Kidney (tissue), 14 donors: ENCODE results near the gene FAM193A. TPM values are rescaled to one million over a fixed set of nuclear protein-coding genes. Genes with fewer than 3 reads are reported as not detected.

ENCODE experiments used
- DNase-seq, 5 donors: peaks; one replicate each; pipeline ENCODE4 v3.0.0-alpha.2; 2013 to 2020
- FAIRE-seq: peaks from 2 replicates; lab custom pipeline; 2012; peaks lifted over from hg19 to GRCh38; lab: Jason Lieb, UNC
- H3K27ac ChIP-seq, 2 donors: one replicate each; pipeline ENCODE4 v1.7.0; 2013; ENCODE audit warnings: low read depth in 2 of 2, low read length in 2 of 2, inconsistent platforms in 1 of 2
- H3K27me3 ChIP-seq: one replicate; pipeline ENCODE4 v1.7.1; 2013; ENCODE audit warnings: low read length, inconsistent platforms; ENCODE audit not compliant: control insufficient read depth, insufficient read depth
- H3K36me3 ChIP-seq, 3 donors: one replicate each; pipeline versions ENCODE4 v1.7.0 to v1.7.1; 2013; ENCODE audit warnings: low read length in 3 of 3, control low read depth in 1 of 3, inconsistent platforms in 1 of 3; ENCODE audit not compliant: insufficient read depth in 3 of 3, control insufficient read depth in 2 of 3
- H3K4me1 ChIP-seq, 3 donors: one replicate each; pipeline versions ENCODE4 v1.7.0 to v1.7.1; 2013; ENCODE audit warnings: low read length in 3 of 3, inconsistent platforms in 1 of 3, low read depth in 1 of 3; ENCODE audit not compliant: control insufficient read depth in 2 of 3, insufficient read depth in 2 of 3
- H3K4me3 ChIP-seq, 3 donors: one replicate each; pipeline versions ENCODE4 v1.7.0 to v1.8.1; 2013; ENCODE audit warnings: low read length in 3 of 3, control low read depth in 1 of 3, inconsistent platforms in 1 of 3
- H3K9ac ChIP-seq, 3 donors: one replicate each; pipeline versions ENCODE4 v1.7.0 to v1.7.1; 2013; ENCODE audit warnings: low read length in 3 of 3, control low read depth in 1 of 3, inconsistent platforms in 1 of 3
- H3K9me3 ChIP-seq, 3 donors: one replicate each; pipeline versions ENCODE4 v1.7.0 to v1.7.1; 2013; ENCODE audit warnings: low read length in 3 of 3, control low read depth in 1 of 3, inconsistent platforms in 1 of 3; ENCODE audit not compliant: control insufficient read depth in 2 of 3, insufficient read depth in 1 of 3
- intact Hi-C: fragments of 100-400 bp; cut with DNase I; formaldehyde crosslinking; loops from one replicate; pipeline ENCODE4 v1.11.1; 2022
- polyA plus RNA-seq: library from polyadenylated mRNA; stranded (reverse); fragments of 350-450 nt; fragmentation: Illumina TruSeq; extraction: RNeasy Lipid Tissue Mini Kit (QIAGEN cat#74804); gene quantifications from one replicate; pipeline ENCODE4 v1.2.3, GENCODE V29; 2014; ENCODE audit warnings: low read depth, low replicate concordance; ENCODE audit not compliant: insufficient read depth
- total RNA-seq: library from RNA; stranded (reverse); fragmentation: NEBNext Ultra II Directional; extraction: Animal tissue kit (Norgen Biotek cat#: 25700); gene quantifications from one replicate; pipeline ENCODE4 v1.2.1, GENCODE V29; 2021
- TF ChIP-seq, protein P1 (sequence below): IDR thresholded peaks from 3 replicates; pipeline ENCODE4 v1.5.1; 2012; ENCODE audit warnings: mild to moderate bottlenecking, moderate library complexity, borderline replicate concordance; ENCODE audit not compliant: insufficient read depth; ENCODE audit errors: extremely low read depth
- donor health status: control.
- donor health status: control.
- donor health status: control.
- donor health status: control.
- donor health status: control.
- donor health status: DM: yes; HTN: yes; CAD: no.
- donor health status: Normal renal cell carcinoma (clear cell type).

Gene FAM193A
- total and polyA plus RNA-seq, 2 donors from 2014 or later: 6.3 to 29.3 TPM

DNA sequence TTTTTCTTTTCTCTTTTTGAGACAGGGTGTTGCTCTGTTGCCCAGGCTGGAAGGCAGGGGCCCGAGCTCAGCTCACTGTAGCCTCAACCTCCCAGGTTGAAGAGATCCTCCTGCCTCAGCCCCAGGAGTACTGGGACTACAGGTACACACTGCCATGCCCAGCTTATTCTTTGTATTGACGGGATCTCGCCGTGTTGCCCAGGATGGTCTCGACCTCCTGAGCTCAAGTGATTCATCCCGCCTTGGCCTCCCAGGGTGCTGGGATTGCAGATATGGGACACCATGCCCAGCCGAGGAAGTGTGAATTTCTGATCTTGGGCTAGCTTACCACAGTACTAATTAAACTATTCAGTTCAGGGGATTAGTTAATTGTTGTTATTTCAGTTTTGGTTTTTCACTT lies 28.6 kb upstream of the FAM193A start:
- Histone ChIP-seq H3K9ac (no peak overlapping the region), H3K36me3 (peaks cover 2 to 30% (median 11%) of the 10 kb centered on the region in 3 donors), H3K4me1 (peaks cover 0 to 3% (median 0%) of the 10 kb centered on the region in 3 donors), H3K27ac (no peak overlapping the region), H3K9me3 (no peaks in the 10 kb centered on the region), H3K27me3 (no peaks in the 10 kb centered on the region), H3K4me3 (no peak overlapping the region)
- intact Hi-C loops: no loop called here
- TF ChIP-seq, protein P1, sequence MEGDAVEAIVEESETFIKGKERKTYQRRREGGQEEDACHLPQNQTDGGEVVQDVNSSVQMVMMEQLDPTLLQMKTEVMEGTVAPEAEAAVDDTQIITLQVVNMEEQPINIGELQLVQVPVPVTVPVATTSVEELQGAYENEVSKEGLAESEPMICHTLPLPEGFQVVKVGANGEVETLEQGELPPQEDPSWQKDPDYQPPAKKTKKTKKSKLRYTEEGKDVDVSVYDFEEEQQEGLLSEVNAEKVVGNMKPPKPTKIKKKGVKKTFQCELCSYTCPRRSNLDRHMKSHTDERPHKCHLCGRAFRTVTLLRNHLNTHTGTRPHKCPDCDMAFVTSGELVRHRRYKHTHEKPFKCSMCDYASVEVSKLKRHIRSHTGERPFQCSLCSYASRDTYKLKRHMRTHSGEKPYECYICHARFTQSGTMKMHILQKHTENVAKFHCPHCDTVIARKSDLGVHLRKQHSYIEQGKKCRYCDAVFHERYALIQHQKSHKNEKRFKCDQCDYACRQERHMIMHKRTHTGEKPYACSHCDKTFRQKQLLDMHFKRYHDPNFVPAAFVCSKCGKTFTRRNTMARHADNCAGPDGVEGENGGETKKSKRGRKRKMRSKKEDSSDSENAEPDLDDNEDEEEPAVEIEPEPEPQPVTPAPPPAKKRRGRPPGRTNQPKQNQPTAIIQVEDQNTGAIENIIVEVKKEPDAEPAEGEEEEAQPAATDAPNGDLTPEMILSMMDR: no peak
- no peak for FAIRE-seq
- no peak for DNase-seq

DNA sequence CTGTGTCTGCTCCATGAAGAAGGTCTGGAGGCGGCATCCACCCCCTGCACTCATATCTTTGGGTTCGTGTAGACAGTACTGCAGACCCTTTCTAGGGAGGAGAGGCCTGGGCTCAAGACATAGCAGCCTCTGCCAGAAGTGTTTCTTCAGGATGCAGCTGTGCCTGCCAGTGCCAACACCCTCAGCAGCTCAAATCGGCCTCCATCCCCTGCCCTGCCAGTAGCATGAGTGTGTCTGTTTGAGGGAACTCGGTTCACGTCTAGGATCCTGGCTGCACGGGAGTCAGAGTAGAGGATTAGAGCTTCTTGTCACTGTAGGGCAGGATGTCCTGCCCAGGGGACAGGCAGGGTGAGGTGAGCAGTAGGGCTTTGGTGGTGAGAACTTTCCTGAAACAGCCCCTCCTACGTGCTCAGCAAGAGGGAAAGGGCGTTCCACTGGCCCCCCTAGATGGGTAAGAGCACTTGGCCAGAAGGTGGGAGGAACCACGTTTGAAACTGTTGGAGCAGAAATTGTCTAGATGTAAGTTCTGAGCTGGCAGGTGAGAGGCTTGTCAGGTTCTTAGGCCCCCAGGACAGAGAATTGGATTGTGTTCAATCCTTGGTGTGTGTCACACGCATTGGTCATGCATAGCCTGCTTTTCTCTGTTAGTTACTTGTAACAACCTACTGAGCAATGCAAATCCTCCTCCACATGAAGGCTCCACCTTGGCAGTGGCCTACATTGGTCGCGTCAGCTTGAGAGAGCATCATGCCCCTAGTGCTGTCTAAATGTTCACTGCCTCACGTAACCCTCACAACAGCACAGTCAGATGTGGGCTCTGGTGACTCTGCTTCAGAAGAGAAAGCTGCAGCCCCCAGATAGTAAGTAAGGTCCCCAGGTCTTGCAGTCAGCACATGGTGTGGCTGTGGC lies 25.8 kb upstream of the FAM193A start:
- DNase-seq: peak in 1 of 5 donors; percentile 56
- H3K9ac ChIP-seq: no peak overlapping the region
- peaks cover 0 to 3% (median 0%) of the 10 kb centered on the region in 3 donors for H3K4me1 ChIP-seq
- no peak overlapping the region for H3K27ac ChIP-seq
- intact Hi-C loops: no loop called here
- peaks cover 2 to 41% (median 26%) of the 10 kb centered on the region in 3 donors for H3K36me3 ChIP-seq
- FAIRE-seq: no peak
- H3K4me3 ChIP-seq: no peak overlapping the region
- TF ChIP-seq, protein P1: no peak
- no peaks in the 10 kb centered on the region for H3K27me3 ChIP-seq
- no peaks in the 10 kb centered on the region for H3K9me3 ChIP-seq

DNA sequence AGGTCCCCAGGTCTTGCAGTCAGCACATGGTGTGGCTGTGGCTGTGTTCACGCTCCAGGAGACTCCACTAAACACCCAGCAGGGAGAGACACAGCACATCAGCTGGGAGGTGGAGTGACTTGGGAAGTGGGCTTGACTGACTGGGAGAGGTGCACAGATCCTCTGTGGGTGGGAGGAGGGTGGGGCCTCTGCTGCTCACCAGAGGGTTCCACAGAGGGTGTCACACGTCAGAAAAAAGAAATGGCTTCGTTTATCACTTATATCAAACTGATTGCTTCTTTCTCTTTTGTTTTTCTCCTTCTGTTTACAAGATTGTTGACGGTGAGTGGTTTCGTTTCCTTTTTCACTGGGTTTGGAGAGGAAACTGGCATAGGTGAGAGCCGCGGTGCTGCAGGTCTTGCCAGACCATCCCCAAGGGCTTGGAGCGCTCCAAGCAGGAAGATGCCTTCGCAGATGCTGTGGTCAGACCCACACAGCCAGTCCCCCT lies 24.8 kb upstream of the FAM193A start:
- no peak overlapping the region for H3K4me3 ChIP-seq
- FAIRE-seq (no peak), DNase-seq (peak in 1 of 5 donors; percentile 8)
- no peaks in the 10 kb centered on the region for H3K27me3 ChIP-seq
- H3K36me3 ChIP-seq: peaks cover 0 to 41% (median 29%) of the 10 kb centered on the region in 3 donors
- intact Hi-C loops: no loop called here
- H3K9me3 ChIP-seq: no peaks in the 10 kb centered on the region
- H3K9ac ChIP-seq: no peak overlapping the region
- TF ChIP-seq, protein P1: no peak
- no peak overlapping the region for H3K27ac ChIP-seq
- H3K4me1 ChIP-seq: peaks cover 0 to 10% (median 6%) of the 10 kb centered on the region in 3 donors
